PC-9 (cell line): ENCODE measurements around the gene PDHX. TPM values are rescaled to one million over a fixed set of nuclear protein-coding genes. Genes with fewer than 3 reads are reported as not detected.

ENCODE experiments used
- BruUV-seq: library from RNA; stranded (reverse); fragments of 400-500 nt; replicated peaks from 2 replicates; lab custom pipeline; 2021; lab: Mats Ljungman, UMichigan
- CTCF ChIA-PET: fragments of 300-600 bp; sonication (Branson Sonifier 250); formaldehyde crosslinking; loops from one replicate; lab custom pipeline; 2022; ENCODE audit warnings: antibody characterized with exemption; lab: Charles Lee
- POLR2A ChIA-PET: fragments of 300-600 bp; sonication (Branson Sonifier 250); formaldehyde crosslinking; loops from one replicate; lab custom pipeline; 2022; ENCODE audit warnings: antibody characterized with exemption; ENCODE audit not compliant: unreplicated experiment; lab: Charles Lee
- DNase-seq, 2 experiments: peaks; one replicate each; pipeline versions ENCODE4 v3.0.0 to v3.0.0-alpha.2; 2015 to 2022; ENCODE audit warnings: mixed read lengths in 1 of 2
- H2AFZ ChIP-seq: fragments of 200-600 bp; sonication (generic); 2 replicates; pipeline ENCODE4 v1.8.1; 2017; ENCODE audit warnings: antibody characterized with exemption
- H3F3A ChIP-seq: fragments of 200-600 bp; sonication (generic); 2 replicates; pipeline ENCODE4 v1.8.1; 2017; ENCODE audit warnings: antibody characterized with exemption, mild to moderate bottlenecking, low read depth; ENCODE audit not compliant: insufficient read depth
- H3K27ac ChIP-seq: fragments of 200-600 bp; sonication (generic); 2 replicates; pipeline ENCODE4 v1.6.1; 2016; ENCODE audit warnings: mixed run types
- H3K27me3 ChIP-seq: fragments of 200-600 bp; sonication (generic); 2 replicates; pipeline ENCODE4 v1.6.1; 2016; ENCODE audit warnings: low read depth, mixed run types; ENCODE audit not compliant: insufficient read depth
- H3K36me3 ChIP-seq: fragments of 200-600 bp; sonication (generic); 2 replicates; pipeline ENCODE4 v1.6.1; 2016; ENCODE audit warnings: low read depth, mixed run types
- H3K4me1 ChIP-seq: fragments of 200-600 bp; sonication (generic); replicated peaks from 2 replicates; pipeline ENCODE4 v1.6.1; 2016; ENCODE audit warnings: mixed run types; ENCODE audit not compliant: insufficient read depth
- H3K4me2 ChIP-seq: fragments of 200-600 bp; sonication (generic); 2 replicates; pipeline ENCODE4 v1.6.1; 2017; ENCODE audit warnings: mixed run types
- H3K4me3 ChIP-seq: fragments of 200-600 bp; sonication (generic); 2 replicates; pipeline ENCODE4 v1.6.1; 2016; ENCODE audit warnings: mixed run types
- H3K79me2 ChIP-seq: fragments of 200-600 bp; sonication (generic); 2 replicates; pipeline ENCODE4 v1.6.1; 2017; ENCODE audit warnings: low read depth, mixed run types
- H3K9me2 ChIP-seq: fragments of 200-600 bp; sonication (generic); 2 replicates; pipeline ENCODE4 v1.8.1; 2017; ENCODE audit warnings: mild to moderate bottlenecking; ENCODE audit not compliant: insufficient read depth
- H3K9me3 ChIP-seq: fragments of 200-600 bp; sonication (generic); 2 replicates; pipeline ENCODE4 v1.8.1; 2016; ENCODE audit warnings: low read depth; ENCODE audit not compliant: insufficient read depth
- H4K20me1 ChIP-seq: fragments of 200-600 bp; sonication (generic); 2 replicates; pipeline ENCODE4 v1.8.1; 2017; ENCODE audit not compliant: insufficient read depth
- CTCF ChIP-seq: fragments of 200-600 bp; sonication (generic); conservative IDR thresholded peaks from 2 replicates; pipeline ENCODE4 v1.6.1; 2017; ENCODE audit warnings: mixed run types, antibody characterized with exemption, mild to moderate bottlenecking, moderate library complexity
- EZH2 ChIP-seq: fragments of 200-600 bp; sonication (generic); IDR thresholded peaks from 2 replicates; pipeline ENCODE4 v1.8.0; 2017; ENCODE audit warnings: antibody characterized with exemption, low read depth
- intact Hi-C: fragments of 100-400 bp; cut with micrococcal nuclease; formaldehyde crosslinking; loops from one replicate; pipeline ENCODE4 v1.10.0; 2022; ENCODE audit not compliant: unreplicated experiment
- total RNA-seq: library from RNA; stranded (reverse); gene quantifications from 2 replicates; pipeline ENCODE4 v1.2.3, GENCODE V29; 2021

Gene PDHX
- total RNA-seq, 1 experiment from 2014 or later = 47.0 TPM

- Histone ChIP-seq H3K9me3 (no peaks in the 10 kb centered on the region), H3K27ac (peak overlapping the region; percentile 83), H3K79me2 (peaks cover 63% of the 10 kb centered on the region), H3F3A (peaks cover 17% of the 10 kb centered on the region), H3K9me2 (no peaks in the 10 kb centered on the region), H3K27me3 (no peaks in the 10 kb centered on the region), H3K4me2 (peak overlapping the region; percentile 97), H3K36me3 (0 out of 2 replicates have a peak, but pooled peaks cover 4% of the 10 kb centered on the region), H3K4me1 (peaks cover 34% of the 10 kb centered on the region), H3K4me3 (peak overlapping the region; percentile 74), H2AFZ (peak overlapping the region; percentile 96), H4K20me1 (no peaks in the 10 kb centered on the region)
- ChIA-PET CTCF (interaction anchor here (0.6 kb wide), 3 partner anchors 11 to 295 kb away, joined by 3 to 14 read pairs (median 6); partner anchors contain the start of gene EHF), POLR2A (interaction anchor here (0.6 to 0.9 kb wide), 5 partner anchors 17 to 536 kb away, joined by 3 to 9 read pairs (median 7); no protein-coding TSS in a partner anchor)
- intact Hi-C loops = loop anchor here (2.0 to 10.0 kb wide), 3 partner anchors 167 to 811 kb away; partner anchors contain the start of genes FJX1 and NAT10
- TSS peak; percentile 55 for BruUV-seq
- no peak for DNase-seq
- TF ChIP-seq EZH2 = no peak
- TF ChIP-seq CTCF = no peak
These were observed 1.0 kb upstream of the PDHX start for GRCh38 chr11:34915136-34916014.

GRCh38 chr11:34916843-34917770 is 689 bp downstream of the PDHX start:
- no peaks in the 10 kb centered on the region for H3K27me3 ChIP-seq
- H3K4me1 ChIP-seq = peaks cover 26% of the 10 kb centered on the region
- intact Hi-C loops = loop anchor here (2.0 to 10.0 kb wide), 3 partner anchors 166 to 812 kb away; partner anchors contain the start of genes FJX1 and NAT10
- DNase-seq = no peak
- H3K4me2 ChIP-seq = peak overlapping the region; percentile 89
- H3K9me3 ChIP-seq = no peaks in the 10 kb centered on the region
- H3K4me3 ChIP-seq = peak overlapping the region; percentile 74
- H2AFZ ChIP-seq = peak overlapping the region; percentile 81
- BruUV-seq = TSS peak; percentile 74
- ChIA-PET POLR2A (interaction anchor here (0.6 to 0.7 kb wide), 3 partner anchors 171 to 456 kb away, joined by 3 to 8 read pairs (median 4); no protein-coding TSS in a partner anchor), CTCF (interaction anchor here (0.7 kb wide), 1 partner anchor 544 kb away, joined by 3 read pairs; no protein-coding TSS in a partner anchor)
- peaks cover 10% of the 10 kb centered on the region; the same call in 1 of the 2 replicates for H3F3A ChIP-seq
- peaks cover 78% of the 10 kb centered on the region for H3K79me2 ChIP-seq
- TF ChIP-seq CTCF (no peak), EZH2 (no peak)
- H4K20me1 ChIP-seq = no peaks in the 10 kb centered on the region
- peak overlapping the region; percentile 53 for H3K27ac ChIP-seq
- H3K9me2 ChIP-seq = no peaks in the 10 kb centered on the region
- 0 out of 2 replicates have a peak, but pooled peaks cover 5% of the 10 kb centered on the region for H3K36me3 ChIP-seq

- peaks cover 12% of the 10 kb centered on the region; the same call in 1 of the 2 replicates for H3F3A ChIP-seq
- no peak overlapping the region for H3K4me2 ChIP-seq
- H3K79me2 ChIP-seq = peaks cover 82% of the 10 kb centered on the region
- no peak for TF ChIP-seq CTCF
- TF ChIP-seq EZH2 = no peak
- H4K20me1 ChIP-seq = no peaks in the 10 kb centered on the region
- CTCF ChIA-PET = no interaction called here
- H3K27ac ChIP-seq = no peak overlapping the region
- no peaks in the 10 kb centered on the region for H3K9me2 ChIP-seq
- intact Hi-C loops = loop anchor here (10.0 kb wide), 1 partner anchor 1574 kb away; no protein-coding TSS in a partner anchor
- H3K36me3 ChIP-seq = 0 out of 2 replicates have a peak, but pooled peaks cover 10% of the 10 kb centered on the region
- H3K4me3 ChIP-seq = no peak overlapping the region
- H3K27me3 ChIP-seq = no peaks in the 10 kb centered on the region
- POLR2A ChIA-PET = no interaction called here
- H3K4me1 ChIP-seq = peaks cover 17% of the 10 kb centered on the region
- no peak overlapping the region for H2AFZ ChIP-seq
- DNase-seq = no peak
- no peaks in the 10 kb centered on the region for H3K9me3 ChIP-seq
- BruUV-seq = no TSS peak
These were observed 4.7 kb downstream of the PDHX start for GRCh38 chr11:34921156-34921555.
